Motor neuron (in vitro differentiated cells): Measurements from ENCODE around the gene MRPL51. TPM values are rescaled to one million over a fixed set of nuclear protein-coding genes. Genes with fewer than 3 reads are reported as not detected.

Experiments used
- ATAC-seq, 8 experiments: fragments of 200-7000 bp; cut with Tn5 transposase; replicated peaks in 6 of 8; 2 replicates each; pipeline ENCODE4 v1.8.0; 2021; ENCODE audit warnings: mild to moderate bottlenecking in 8 of 8, moderate library complexity in 8 of 8
- H3K27ac ChIP-seq, 2 donors: fragments of 250-450 bp; sonication (Bioruptor Pico); 2 replicates each; pipeline ENCODE4 v1.9.0; 2021; ENCODE audit warnings: antibody characterized with exemption in 2 of 2, mild to moderate bottlenecking in 2 of 2, moderate library complexity in 1 of 2
- H3K4me1 ChIP-seq, 2 donors: fragments of 250-450 bp; sonication (Bioruptor Pico); replicated peaks in 1 of 2; 2 replicates each; pipeline ENCODE4 v1.6.1; 2021; ENCODE audit warnings: antibody characterized with exemption in 2 of 2, mild to moderate bottlenecking in 2 of 2, moderate library complexity in 1 of 2
- H3K4me3 ChIP-seq, 5 donors: fragments of 250-450 bp; sonication (Bioruptor Pico); 2 replicates each; pipeline ENCODE4 v1.9.0; 2021; ENCODE audit warnings: antibody characterized with exemption in 5 of 5, mild to moderate bottlenecking in 5 of 5, moderate library complexity in 4 of 5
- WGBS, 10 experiments: fragments of 450-650 bp; shearing (Covaris generic); methylation state at CpG; one replicate each; pipeline ENCODE4 v1.0.0; 2022; 5-methylcytosine and 5-hydroxymethylcytosine counted together
- in situ Hi-C, 9 experiments: fragments of 400-800 bp; cut with MboI; loops; one replicate each; pipeline ENCODE4 v1.15.0; 2021; ENCODE audit warnings: low sequenced_read_pairs in 9 of 9, low pct_unique_long_range_greater_than_20kb in 2 of 9; ENCODE audit not compliant: unreplicated experiment in 9 of 9
- total RNA-seq, 8 experiments: library from RNA; unstranded; fragments of 300-600 nt; gene quantifications; 2 replicates each; pipeline versions ENCODE4 v1.2.3 to v1.2.4, GENCODE V29; 2022

MRPL51 gene
- total RNA-seq, 8 experiments from 2014 or later, result 129 to 267 (median 184) TPM

DNA sequence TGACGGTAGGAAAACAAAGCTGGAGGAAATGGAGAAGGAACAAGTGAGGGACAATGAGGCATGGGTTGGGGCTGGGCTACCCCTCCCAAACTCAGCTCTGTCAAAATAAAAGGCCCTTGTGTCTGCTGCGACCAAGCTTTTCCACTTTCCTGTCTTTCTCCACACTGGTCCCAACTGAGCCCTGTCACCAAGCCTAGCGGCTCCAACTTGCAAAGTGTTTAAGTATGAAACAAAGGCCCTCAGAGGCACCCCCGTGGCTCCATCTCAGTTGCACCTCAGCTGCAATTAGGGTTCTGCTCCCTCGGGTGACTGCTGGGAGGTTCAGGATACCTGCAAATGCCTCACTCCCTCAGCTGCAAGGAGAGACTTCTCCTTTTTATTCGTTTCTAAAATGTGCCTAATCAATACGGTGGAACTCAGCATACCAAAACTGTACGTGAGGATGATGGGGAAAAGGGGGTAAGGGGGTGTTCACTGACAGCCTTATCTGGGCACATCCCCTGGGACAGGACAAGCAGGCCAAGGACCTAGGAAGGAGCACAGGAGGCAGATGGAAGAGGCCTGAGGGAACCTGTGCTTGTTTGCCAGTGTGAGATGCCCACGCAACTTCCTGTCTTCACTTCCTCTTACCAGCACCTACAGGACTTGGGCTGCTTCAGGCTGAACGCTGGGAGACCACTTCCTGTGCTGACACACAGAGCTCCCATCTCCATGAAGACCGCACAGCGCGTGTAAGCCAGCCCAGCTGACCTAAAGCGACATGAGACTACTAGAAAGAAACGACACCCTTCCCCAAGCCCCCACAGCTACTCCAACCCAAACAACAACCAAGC is 31.4 kb downstream of the MRPL51 start:
- WGBS, 10 experiments, result 60 to 94% (median 87%) methylated on average over 1 to 12 of the region's 15 CpGs; no CpG with 5 or more reads in 1 of the 10 experiments
- in situ Hi-C loops, result no loop called here
- Histone ChIP-seq H3K27ac (no peak overlapping the region), H3K4me1 (no peaks in the 10 kb centered on the region), H3K4me3 (no peak overlapping the region)
- no peak for ATAC-seq

DNA sequence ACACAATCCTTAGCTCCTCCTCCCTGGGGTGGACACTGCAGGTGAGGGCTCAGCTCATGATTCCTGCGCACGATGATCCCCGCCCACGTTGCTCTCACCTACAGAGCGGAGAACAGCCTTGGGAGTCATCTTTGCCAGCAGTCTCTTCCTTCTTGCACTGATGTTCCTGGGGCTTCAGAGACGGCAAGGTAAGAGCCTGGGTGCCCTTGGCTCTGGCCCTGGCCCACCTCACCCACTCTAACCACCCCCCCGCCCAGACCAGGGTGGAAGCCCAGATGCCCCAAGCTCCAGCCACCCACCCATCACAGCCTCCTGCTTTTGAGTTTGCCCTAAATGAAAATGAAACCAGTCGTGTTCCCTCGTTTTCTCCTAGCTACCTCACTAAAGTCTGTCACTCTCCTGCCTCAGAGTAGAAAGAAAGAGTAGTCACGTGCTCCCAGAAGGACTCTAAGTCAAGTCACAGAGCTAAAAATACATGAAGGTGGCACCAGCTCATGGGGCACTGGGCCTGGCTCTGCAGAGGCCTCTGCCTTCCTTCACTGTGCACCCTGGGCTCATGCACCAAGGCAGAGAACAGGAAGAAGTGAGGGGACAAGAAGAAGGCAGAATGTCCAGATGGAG is 32.2 kb downstream of the MRPL51 start:
- H3K27ac ChIP-seq, result no peak overlapping the region
- H3K4me3 ChIP-seq, result no peak overlapping the region
- H3K4me1 ChIP-seq, result no peaks in the 10 kb centered on the region
- in situ Hi-C loops, result no loop called here
- no peak for ATAC-seq
- 87 to 100% (median 91%) methylated on average over 1 to 5 of the region's 10 CpGs; no CpG with 5 or more reads in 4 of the 10 experiments for WGBS, 10 experiments

DNA sequence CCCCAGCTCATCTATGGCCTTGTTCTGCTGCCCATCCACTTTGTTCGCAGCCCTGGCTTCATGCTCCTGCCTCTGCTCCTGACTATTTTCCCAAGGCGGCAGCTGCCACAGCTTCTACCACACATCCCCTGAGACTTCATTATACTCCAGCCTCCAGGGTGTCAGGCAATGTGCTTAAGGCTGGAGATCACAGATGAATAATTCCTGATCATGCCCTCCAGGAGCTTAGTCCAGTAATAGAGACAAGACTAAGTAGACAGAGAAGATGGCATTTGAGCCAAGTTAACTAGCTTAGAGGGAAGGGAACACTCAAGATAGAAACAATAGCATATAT is 34.1 kb downstream of the MRPL51 start:
- in situ Hi-C loops, result no loop called here
- no peak overlapping the region for H3K4me3 ChIP-seq
- H3K4me1 ChIP-seq, result no peaks in the 10 kb centered on the region
- ATAC-seq, result no peak
- H3K27ac ChIP-seq, result no peak overlapping the region
- WGBS, 10 experiments, result 75 to 100% (median 92%) methylated on average over 1 to 2 of the region's 2 CpGs; no CpG with 5 or more reads in 6 of the 10 experiments

DNA sequence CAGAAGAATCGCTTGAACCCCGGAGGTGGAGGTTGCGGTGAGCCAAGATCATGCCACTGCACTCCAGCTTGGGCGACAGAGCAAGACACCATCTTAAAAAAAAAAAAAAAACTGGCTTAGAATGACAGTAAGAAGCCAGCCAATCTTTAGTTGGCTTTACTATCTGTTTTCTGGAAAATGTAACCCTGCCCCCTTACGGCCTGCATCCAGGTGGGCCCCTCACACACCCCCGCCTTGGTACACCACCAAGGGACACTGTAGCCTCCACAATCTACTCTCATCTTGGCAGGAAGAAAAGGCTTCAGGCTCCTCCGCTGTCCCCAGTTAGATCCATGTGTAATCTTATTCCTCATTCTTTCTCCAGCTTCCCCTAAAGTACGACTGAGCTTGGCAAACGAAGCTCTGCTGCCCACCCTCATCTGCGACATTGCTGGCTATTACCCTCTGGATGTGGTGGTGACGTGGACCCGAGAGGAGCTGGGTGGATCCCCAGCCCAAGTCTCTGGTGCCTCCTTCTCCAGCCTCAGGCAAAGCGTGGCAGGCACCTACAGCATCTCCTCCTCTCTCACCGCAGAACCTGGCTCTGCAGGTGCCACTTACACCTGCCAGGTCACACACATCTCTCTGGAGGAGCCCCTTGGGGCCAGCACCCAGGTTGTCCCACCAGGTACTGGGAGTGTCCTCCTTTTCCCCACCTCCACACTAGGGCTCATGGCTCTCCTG is 34.6 kb downstream of the MRPL51 start:
- in situ Hi-C loops, result no loop called here
- WGBS, 10 experiments, result 83 to 100% (median 94%) methylated on average over 1 to 7 of the region's 14 CpGs; no CpG with 5 or more reads in 3 of the 10 experiments
- H3K4me1 ChIP-seq, result no peaks in the 10 kb centered on the region
- H3K27ac ChIP-seq, result no peak overlapping the region
- ATAC-seq, result peak in 1 of 8 experiments; percentile 8
- H3K4me3 ChIP-seq, result no peak overlapping the region

DNA sequence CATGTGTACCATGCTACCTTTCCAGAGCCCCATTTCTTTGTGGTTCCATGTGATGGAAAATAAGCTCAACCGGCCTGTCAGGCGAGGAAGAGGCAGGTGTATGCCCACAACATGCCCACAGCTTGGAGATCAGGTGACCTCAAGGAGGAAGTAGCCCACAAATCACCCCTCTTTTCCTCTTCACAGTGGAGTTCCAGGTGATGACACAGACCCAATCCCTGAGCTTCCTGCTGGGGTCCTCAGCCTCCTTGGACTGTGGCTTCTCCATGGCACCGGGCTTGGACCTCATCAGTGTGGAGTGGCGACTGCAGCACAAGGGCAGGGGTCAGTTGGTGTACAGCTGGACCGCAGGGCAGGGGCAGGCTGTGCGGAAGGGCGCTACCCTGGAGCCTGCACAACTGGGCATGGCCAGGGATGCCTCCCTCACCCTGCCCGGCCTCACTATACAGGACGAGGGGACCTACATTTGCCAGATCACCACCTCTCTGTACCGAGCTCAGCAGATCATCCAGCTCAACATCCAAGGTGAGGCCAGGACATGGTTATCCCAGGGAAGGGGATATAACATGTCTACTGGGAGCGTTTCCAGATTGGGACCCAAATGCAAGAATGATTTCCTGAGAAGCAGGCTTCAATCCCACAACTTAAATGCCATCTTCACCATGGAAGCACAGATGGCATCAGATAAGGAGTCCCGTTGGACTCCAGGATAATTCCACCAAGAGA is 35.7 kb downstream of the MRPL51 start:
- in situ Hi-C loops, result no loop called here
- no peak overlapping the region for H3K27ac ChIP-seq
- H3K4me1 ChIP-seq, result peaks cover 1 to 5% of the 10 kb centered on the region in 2 donors
- H3K4me3 ChIP-seq, result no peak overlapping the region
- ATAC-seq, result peak in 1 of 8 experiments; percentile 12
- WGBS, 10 experiments, result 60 to 100% (median 93%) methylated on average over 1 to 7 of the region's 12 CpGs; no CpG with 5 or more reads in 2 of the 10 experiments

DNA sequence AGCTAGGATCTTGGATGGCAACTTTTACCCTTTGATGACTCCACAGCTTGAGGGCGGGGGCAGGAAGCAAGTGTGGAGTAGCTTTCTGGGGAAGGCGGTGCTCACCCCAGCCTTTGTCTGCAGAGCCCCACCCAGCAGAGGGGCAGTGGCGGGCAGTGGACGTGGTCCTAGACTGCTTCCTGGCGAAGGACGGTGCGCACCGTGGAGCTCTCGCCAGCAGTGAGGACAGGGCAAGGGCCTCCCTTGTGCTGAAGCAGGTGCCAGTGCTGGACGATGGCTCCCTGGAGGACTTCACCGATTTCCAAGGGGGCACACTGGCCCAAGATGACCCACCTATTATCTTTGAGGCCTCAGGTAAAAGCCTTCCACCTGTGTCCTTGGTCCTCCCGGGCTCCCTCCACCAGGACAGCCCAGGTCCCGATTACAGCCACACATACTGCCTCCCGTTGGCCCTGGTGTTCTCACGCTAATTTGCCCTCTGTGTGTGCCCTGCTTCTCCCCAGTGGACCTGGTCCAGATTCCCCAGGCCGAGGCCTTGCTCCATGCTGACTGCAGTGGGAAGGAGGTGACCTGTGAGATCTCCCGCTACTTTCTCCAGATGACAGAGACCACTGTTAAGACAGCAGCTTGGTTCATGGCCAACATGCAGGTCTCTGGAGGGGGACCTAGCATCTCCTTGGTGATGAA is 40.0 kb downstream of the MRPL51 start:
- in situ Hi-C loops, result no loop called here
- WGBS, 10 experiments, result 67 to 100% (median 89%) methylated on average over 1 to 6 of the region's 17 CpGs; no CpG with 5 or more reads in 6 of the 10 experiments
- no peak overlapping the region for H3K4me3 ChIP-seq
- H3K4me1 ChIP-seq, result peaks cover 24 to 28% of the 10 kb centered on the region in 2 donors
- no peak overlapping the region for H3K27ac ChIP-seq
- ATAC-seq, result peak in 1 of 8 experiments; percentile 2

DNA sequence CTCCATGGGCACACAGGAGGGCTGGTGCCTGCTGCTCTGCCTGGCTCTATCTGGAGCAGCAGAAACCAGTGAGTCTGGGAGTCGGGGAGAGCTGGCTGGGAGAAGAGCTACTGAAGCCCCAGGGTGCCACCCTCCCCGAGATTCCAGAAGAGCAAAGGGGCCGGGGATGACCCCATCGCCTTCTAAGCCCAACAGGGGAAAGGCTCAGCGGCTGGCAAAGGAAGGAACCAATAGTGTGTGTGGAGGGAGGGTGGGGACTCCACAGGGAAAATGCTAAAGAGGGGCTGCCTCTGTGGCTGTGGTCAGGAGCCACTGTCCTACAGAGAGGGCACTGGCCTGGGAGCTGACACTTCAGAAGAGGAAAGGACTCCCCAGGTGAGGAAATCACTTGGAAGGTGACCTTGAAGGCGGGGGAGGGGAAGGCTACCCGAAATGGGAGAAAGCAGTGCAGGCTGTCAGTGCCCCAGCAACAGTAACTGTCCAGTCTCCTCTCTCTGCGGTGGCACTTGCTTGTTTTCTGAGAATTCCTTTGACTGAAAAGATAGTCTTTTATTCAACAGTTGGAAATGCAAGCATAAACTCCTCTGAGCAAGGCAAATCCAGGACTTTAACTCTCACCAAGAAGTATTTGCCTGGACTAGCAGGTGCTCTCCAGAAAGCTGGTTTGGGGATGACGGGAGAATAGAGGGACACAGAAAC is 40.7 kb downstream of the MRPL51 start:
- Histone ChIP-seq H3K4me1 (peaks cover 24 to 28% of the 10 kb centered on the region in 2 donors), H3K4me3 (peak overlapping the region in 1 of 5 donors; percentile 34), H3K27ac (peak overlapping the region in 1 of 2 donors; percentile 91)
- ATAC-seq, result peak in 3 of 8 experiments; percentile 24 to 30 (median 25)
- in situ Hi-C loops, result no loop called here
- 0 to 83% (median 40%) methylated on average over 1 to 2 of the region's 9 CpGs; no CpG with 5 or more reads in 6 of the 10 experiments for WGBS, 10 experiments

DNA sequence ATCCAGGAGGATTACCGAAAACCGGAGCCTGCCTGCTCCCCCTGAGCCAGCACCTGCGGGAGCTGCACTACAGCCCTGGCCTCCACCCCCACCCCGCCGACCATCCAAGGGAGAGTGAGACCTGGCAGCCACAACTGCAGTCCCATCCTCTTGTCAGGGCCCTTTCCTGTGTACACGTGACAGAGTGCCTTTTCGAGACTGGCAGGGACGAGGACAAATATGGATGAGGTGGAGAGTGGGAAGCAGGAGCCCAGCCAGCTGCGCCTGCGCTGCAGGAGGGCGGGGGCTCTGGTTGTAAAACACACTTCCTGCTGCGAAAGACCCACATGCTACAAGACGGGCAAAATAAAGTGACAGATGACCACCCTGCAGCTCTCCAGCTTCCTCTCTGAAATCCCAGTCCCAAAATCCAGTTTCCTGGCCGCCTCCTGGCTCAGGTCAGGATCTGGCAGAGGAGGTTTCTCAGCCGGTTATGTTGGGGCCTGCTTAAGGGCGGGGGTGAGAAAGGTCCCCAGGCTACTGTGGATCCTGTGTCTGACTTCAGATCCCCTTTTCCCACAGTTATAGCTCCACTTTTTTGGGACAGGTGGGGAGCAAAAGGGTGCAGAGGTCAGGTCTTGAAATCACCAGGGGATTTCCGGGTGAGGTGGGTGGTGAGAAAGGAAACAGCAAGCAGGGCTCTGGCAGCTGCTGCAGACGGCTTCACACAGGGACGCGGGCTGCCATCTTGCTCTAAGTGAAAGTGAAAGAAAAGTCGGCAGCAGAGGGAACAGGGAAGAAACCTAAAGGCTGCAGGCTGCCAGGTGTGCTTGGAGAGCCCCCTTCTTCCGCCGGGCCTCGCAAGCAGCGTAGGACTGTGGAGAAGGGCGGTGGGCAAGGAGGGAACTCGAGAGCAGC is 41.5 kb downstream of the MRPL51 start, which contains the start of gene TAPBPL:
TAPBPL (plus strand) TSS at position 695 of the 897 bp plus-strand sequence. CDS start 207 bp downstream, outside the sequence.
- H3K4me1 ChIP-seq, result peaks cover 24 to 28% of the 10 kb centered on the region in 2 donors

DNA sequence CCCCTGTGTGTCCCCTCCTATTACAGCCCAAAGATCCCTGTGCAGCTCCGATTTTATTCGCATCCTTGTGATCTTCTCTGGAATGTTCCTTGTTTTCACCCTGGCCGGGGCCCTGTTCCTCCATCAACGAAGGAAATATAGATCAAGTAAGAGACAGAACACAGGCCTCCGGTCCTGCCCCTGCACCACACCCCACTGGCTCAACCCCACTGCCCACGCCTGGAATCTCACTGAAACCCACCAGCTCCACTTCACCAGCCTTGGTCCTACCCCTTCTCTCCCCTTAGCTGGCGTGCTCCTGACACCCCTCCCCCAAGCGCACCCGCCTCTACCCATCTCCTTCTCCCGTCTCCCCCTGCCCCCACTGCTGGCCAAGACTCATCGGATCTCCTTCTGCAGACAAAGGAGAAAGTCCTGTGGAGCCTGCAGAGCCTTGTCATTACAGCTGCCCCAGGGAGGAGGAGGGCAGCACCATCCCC is 42.2 kb downstream of the MRPL51 start:
- in situ Hi-C loops, result no loop called here
- H3K27ac ChIP-seq, result peak overlapping the region; percentile 82 to 91
- peak overlapping the region; percentile 23 to 34 (median 27) for H3K4me3 ChIP-seq
- ATAC-seq, result peak in 2 of 8 experiments; percentile 4 to 5
- peaks cover 24 to 28% of the 10 kb centered on the region in 2 donors for H3K4me1 ChIP-seq
- 12% methylated on average over 4 of the region's 11 CpGs; no CpG with 5 or more reads in 9 of the 10 experiments for WGBS, 10 experiments

More for the DNA sequence above, 41.5 kb downstream of the MRPL51 start, which contains the start of gene TAPBPL:
- in situ Hi-C loops, result no loop called here
- WGBS, 10 experiments, result 0 to 75% (median 15%) methylated on average over 1 to 10 of the region's 27 CpGs; no CpG with 5 or more reads in 2 of the 10 experiments
- H3K4me3 ChIP-seq, result peak within 1 kb of the TSS; percentile 23 to 34 (median 27)
- ATAC-seq, result peak; percentile 68 to 98 (median 96)
- peak within 1 kb of the TSS; percentile 82 to 91 for H3K27ac ChIP-seq

DNA sequence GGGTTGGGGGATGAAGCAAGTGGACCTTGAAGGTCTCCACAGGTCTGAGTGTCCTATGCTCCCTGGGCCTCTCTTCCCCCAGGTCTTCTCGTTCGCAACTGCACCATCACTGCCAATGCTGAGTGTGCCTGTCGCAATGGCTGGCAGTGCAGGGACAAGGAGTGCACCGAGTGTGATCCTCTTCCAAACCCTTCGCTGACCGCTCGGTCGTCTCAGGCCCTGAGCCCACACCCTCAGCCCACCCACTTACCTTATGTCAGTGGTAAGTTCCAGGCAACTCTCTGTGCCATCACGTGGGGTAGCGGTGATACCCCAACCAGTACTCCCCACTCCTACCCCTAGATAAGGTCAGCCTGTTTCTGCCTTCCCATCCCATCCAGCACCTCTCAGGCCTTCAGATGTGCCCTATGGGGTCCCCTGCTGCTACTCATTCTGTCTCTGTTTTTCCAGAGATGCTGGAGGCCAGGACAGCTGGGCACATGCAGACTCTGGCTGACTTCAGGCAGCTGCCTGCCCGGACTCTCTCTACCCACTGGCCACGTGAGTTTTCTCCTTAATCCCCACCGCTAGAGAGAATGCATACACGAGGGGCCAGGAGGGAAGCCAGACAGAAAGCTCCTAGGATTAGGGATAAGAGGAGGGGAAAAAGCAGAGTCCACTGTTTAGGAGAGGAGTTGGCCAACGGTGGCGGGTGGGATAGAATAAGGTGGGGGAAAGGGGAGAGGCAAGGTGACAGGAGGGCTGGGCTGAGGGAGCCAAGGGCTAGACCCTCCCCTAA is 42.8 kb downstream of the MRPL51 start:
- peak overlapping the region; percentile 82 to 91 for H3K27ac ChIP-seq
- 30 to 91% (median 85%) methylated on average over 2 to 8 of the region's 16 CpGs; no CpG with 5 or more reads in 5 of the 10 experiments for WGBS, 10 experiments
- peak in 1 of 8 experiments; percentile 2 for ATAC-seq

More for the DNA sequence above, 42.8 kb downstream of the MRPL51 start:
- H3K4me3 ChIP-seq, result peak overlapping the region in 4 of 5 donors; percentile 27 to 34 (median 28)
- in situ Hi-C loops, result no loop called here
- peaks cover 24 to 28% of the 10 kb centered on the region in 2 donors for H3K4me1 ChIP-seq
